NCI-H1694 (cell line): Measurements from ENCODE around the gene TFF1.
A peak's percentile ranks its signal among the peaks of the same experiment; 100 is the strongest.
"Not testable (repeated sequence)": the region's sequence is repeated elsewhere in the genome, so short reads cannot be mapped to it uniquely, and the experiment has no call there.

Experiments used
- DNase-seq: peaks from one replicate; lab custom pipeline; 2025; lab: John Stamatoyannopoulos, UW

Gene TFF1

DNA sequence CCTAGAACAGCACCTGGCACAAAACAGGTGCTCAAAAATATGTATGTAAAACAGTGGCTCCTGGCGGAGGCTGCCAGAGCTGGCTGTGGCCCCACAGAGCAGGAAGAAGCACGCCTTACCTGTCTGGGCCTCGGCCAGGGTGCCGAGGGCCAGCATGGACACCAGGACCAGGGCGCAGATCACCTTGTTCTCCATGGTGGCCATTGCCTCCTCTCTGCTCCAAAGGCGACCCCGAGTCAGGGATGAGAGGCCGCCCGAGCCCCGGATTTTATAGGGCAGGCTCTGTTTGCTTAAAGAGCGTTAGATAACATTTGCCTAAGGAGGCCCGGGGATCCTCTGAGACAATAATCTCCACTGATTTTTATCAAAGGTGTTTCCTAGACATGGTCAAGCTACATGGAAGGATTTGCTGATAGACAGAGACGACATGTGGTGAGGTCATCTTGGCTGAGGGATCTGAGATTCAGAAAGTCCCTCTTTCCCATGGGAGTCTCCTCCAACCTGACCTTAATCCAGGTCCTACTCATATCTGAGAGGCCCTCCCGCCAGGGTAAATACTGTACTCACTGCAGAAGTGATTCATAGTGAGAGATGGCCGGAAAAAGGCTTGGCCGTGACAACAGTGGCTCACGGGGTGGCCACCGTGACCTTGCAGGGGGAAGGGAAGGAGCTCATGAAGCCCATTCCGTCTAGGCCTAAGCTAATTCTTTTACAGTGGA, at the start of gene TFF1:
Gene TFF1 (minus strand): TSS at position 244 of the 719 bp plus-strand sequence. CDS start 40 bp downstream, at position 204.
- no peak for DNase-seq

DNA sequence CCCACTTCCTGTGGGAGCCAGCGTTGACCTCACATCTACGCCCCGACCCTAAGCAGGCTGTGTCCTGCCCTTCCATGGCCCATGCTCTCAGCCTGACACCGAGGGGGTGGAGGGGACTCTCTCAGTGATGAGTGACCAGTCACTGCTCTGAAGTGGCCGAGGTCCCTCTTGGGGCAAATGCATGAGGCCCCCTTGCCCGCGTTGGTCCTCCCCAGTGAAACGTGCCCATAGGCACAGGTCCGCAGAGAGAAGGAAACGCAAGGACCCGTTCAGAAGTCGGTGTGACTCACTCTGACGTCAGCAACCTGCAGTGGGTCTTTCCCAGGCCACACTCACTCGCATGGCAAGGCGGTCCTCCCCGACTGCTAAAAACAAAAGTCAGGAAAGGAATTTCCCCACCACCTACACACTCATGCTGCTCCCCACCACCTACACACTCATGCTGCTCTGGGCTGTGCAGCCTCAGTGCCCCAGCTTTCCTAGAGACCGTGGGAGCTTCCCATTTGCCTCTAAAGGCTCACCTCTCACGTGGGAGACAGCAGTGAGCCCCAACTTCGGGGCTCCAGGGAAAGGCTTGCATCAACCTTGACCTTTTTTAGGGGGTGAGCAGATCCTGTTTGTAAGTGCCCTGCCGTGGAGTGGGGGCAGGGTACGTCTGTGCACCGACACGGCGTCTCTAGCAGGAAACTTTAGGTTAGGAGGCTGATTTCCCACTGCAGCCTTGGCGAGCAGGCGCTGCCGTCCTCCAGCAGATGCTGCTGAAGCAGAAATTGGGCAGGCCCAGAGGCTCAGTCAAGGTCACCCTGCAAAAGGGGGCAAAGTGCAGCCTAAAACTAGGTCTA, 48.8 kb upstream of the TFF1 start:
- no peak for DNase-seq

DNA sequence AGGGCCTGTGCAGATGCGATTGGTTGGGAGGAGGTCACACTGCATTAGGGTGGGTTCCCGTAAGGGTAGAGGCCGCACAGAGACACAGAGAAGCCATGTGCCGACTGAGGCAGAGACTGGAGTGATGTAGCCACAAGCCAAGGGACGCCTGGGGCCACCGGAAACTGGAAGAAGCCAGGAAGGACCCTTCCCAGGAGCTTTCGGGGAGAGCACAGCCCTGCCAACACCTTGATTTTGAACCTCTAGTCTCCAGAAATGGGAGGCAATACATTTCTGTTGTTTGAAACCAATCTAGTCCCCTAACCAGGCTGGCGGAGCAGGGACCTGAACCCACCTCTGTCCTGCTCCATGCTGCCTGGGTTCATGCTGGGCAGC, 48.2 kb upstream of the TFF1 start:
- DNase-seq = no peak

DNA sequence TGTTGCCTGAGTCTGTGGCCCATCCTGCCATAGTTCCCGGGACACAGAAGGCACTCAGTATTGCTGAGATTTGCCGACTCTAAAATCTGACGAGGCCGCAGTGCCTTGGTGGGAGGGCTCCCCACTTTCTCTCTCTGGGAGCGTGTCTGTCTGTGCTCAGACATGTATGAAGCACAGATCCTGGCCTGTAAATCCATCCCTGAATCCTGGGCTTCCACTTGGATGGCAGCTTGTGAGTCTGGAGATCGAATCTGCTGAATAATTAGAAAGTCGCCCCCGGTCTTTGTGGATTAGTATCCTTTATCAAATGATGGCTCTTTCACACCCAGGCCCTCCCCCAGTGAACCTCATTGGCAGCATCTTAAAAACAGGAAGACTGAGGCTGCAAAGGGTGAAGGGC, 47.7 kb upstream of the TFF1 start:
- DNase-seq = no peak

DNA sequence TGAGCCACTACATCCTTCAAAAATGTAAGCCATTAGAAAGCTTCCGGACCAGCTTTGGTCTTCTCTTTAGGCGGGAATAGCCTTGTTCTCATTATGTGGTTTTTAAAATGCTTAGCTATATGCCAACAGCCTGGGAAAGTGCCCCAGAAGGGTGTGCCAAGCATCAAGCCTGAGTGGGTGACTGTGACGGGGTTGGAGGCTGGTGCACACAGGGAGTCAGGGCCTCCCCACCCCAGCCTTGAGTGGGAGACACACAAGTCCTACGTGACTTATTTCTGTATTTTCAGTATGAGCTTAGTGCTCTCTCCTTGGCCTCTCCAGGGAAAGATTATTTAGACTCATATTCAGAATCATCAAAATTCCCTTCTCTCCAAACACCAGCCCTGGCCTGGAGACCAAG, 47.2 kb upstream of the TFF1 start:
- DNase-seq = no peak

DNA sequence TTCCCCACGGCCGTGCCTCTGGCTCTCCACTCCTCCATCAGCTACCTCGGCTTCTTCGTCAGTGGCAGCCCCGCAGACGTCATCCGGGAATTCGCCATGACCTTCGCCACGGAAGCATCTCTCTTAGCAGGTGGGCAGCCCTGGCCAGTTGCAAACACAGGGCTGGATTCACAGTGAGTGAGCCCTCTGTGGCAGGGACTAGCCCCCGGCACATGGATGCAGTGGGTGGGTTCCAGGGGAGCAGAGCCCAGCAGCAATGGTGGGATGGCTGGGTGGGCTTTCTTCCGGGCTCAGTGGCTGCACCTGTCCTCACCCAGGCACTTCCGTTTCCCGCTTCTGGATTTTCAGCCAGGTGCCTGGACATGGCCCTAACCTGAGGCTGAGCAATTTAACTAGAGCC, 46.8 kb upstream of the TFF1 start:
- no peak for DNase-seq

DNA sequence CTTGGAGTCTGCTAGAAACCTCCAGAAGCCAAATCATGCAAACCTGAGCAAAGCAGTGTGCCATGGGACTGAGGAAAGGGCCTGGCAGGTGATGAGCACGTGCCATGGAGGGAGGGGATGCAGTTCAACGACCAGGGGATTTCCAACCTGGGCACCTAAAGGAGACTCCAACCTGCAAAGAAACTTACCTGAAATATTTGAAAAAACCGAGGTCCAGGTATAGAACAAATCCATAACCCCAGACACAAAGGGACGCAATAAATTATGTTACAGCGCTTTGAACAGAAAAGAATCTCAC, 46.2 kb upstream of the TFF1 start:
- DNase-seq = no peak

DNA sequence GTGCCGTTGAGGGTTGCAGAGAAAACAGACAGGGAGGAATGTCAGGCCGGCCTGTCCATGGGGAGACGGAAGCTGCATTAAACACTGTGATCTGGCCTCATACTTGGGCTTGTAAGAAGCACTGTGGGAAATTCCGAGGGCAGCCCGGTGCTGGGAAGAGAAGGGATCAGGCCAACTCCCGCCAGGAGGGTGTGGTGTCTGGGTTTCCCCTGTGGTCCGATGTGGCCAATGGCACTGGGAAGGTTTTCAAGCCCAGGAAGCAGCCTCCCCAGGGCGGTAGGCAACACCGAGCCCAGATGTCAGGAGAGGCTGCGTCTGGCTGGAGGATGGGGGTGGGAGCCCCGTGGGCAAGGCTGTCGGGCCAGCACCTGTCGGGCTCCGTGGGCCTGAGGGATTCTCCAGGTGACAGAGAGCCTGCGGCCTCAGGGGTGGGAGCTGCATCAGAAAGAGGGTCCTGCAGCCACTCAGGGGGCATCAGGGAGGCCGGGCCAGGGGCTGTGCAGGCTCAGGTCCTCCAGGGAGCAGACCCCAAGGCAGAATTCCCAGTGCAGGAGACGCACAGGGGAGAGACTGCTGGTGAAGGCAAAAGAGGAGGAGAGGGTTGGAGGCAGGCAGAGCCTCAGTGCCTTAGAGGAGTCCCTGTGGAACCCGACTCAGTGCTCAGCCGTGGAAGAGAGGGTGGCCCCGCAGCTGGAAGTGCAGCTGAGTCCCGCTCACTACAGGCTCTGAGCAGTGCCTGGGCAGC, 45.7 kb upstream of the TFF1 start:
- DNase-seq = no peak

DNA sequence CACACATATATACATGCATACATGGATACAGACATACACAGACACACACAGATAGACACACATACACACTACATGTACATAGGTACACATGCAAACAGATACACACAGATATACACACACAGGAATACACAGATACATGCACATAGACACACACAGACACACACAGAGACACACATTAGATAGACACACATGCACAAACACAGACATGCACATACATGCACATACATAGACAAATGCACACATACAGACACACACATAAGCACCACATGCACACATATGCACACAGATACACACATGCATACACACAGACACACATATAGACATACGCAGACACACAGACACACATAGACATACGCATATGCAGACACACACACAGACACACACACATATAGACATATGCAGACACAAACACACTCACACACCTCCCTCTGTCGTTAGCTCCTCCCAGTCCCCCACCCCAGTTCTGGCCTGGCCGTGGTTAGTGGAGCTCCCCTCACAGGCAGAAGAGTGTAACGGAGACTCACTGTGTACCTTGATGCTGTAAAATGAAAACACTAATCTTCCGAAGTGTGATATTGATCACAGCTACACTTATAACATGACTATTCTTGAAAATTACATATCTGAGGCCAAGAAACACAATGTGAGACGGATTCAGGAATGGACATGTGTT, 45.0 kb upstream of the TFF1 start:
- DNase-seq = peak; percentile 12

DNA sequence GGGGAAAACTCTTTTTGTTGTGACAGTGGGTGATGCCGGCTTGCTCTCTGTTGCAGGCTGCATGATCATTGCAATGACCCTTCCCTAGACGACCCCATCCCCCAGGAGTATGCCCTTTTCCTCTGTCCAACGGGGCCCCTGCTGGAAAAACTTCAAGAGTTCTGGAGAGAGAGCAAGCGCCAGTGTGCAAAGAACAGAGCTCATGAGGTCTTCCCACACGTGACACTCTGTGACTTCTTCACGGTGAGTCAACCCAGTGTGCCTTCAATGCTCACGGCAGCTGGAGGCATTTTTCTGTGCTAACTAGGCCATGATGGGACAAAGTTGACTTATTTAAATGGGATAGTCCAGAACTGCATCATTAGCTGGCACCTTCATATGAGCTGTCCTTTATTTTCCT, 43.0 kb upstream of the TFF1 start:
- no peak for DNase-seq

DNA sequence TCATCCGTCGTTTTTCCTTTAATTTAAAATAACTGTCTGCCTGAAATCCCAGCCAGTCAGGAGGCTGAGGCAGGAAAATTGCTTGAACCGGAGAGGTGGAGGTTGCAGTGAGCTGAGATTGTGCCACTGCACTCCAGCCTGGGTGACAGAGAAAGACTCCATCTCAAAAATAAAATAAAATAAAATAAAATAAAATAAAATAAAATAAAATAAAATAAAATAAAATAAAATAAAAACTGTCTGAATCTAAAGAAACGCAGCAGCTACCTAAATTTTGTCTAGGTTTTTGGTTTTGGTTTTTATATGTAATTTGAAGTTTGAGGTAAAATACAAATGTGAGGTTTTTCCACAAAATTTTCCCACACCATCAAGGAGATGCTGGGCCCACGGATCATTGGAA, 42.4 kb upstream of the TFF1 start:
- not testable (repeated sequence) for DNase-seq

DNA sequence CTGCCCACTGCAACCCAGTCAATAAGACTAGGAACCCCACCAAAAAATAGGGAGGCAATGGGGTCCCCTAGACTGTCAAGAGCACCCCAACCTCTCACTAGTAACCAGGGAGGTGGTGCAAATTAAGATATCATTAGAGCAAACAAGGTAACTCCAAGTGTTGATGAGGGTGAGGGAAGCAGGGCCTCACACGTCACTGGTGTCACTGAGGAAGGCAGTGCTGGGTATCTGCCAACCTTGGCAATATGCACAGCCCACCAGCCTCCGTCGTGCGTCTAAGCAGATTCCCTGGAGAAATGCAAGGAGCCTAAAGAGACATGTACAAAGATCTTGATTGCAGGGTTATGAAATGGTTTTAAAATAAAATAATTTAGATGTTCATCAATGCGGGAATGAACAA, 41.1 kb upstream of the TFF1 start:
- DNase-seq = no peak

DNA sequence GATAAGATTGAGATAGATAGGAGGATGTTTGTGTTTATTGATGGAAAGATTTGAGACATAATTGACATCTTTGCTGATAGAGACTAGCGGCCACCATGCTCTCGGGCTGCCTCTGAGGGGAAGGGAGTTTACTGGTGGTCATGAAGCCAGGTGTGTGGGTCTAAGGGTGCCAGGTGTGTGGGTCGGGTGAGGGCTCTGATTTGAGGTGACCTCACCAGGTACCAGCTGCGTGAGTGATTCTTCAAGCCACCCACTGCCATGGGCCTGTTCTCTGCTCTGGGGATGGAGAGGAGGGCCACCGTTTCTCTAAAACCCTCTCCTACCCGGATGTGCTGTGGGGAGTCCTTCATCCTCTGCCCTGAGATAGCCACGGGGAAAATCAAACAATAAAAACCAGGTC, 40.5 kb upstream of the TFF1 start:
- DNase-seq = no peak

DNA sequence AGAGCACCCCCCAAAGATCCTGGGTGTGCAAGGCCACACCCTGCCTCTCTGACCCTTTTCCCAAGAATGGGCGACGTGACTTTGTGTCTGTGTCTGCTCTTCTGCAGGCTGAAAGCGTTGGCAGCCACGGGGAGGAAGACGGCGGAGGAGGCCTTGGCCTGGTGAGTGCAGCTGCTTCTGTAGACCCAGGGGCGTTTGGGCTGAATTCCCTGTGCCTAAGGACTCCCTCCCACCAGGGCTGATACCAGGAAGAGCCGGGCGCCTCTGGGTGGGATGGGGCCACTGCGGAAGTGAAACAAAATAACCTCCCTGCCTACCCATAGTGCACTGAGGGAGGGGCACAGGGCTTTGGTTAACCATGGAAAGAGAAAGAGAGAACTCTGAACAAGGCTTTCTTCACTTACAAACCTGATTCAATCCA, 39.9 kb upstream of the TFF1 start:
- DNase-seq = no peak

DNA sequence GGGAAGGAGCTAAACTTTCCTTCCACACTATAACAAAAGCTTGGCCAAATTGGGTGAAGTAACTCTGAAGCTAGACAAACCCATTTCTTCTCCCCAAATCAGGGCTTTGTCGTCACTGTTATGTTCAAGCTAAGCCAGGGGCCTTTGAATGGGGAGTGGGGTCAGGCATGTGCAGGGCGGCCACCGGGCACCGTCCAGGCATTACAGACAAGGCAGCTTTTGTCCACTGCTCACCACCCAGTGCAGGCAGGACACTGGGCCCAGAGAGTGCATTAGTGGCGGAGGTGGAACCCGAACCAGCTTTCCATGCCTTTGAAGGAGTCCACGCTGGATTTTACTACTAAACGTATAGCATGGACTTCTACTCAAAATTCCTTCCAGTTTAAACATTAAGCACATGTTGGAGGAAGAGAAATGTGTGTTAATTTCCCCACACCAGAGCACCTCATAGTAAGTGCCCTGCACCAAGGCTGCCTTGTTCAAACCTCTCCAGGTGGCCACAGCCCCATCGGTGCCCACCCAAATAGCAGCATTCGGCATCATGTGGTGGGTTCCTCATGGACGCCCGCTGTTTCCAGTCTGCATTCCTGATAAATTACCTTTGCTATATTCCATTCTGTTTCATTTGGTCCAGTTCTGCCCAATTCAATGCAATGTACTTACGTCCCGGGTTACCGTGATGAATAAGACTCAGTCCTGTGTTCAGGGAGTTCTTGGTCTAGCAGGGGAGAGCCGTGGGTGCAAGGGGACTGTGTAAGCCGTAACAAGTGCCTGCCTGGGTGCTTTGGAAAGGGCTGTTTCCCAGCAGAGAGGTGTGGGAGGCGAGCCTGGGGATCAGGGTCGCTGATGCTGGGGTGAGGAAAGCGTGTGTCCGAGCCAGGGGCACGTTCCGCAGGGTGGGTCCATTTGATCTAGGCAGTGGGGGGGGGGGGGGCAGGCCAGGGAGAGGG, 39.0 kb upstream of the TFF1 start:
- DNase-seq = no peak

DNA sequence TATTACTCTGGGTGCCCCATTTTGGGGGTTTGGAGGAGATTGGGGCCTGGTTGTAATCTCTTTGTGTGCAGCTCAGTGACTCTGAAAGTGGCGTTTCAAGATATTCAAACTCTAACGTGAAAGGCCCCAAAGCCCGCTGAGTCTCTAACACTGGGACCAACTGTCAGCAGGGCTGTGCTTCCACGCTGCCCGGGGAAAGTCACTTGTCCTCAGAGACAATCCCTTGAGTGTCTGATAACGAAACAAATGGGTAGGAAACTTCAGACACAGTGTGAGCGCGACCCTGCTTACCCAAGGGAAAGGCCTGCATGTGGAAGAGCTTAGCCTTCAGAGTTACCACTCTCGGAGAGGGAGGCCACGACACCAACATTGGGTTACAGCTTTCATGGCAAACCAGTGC, 38.2 kb upstream of the TFF1 start:
- no peak for DNase-seq

DNA sequence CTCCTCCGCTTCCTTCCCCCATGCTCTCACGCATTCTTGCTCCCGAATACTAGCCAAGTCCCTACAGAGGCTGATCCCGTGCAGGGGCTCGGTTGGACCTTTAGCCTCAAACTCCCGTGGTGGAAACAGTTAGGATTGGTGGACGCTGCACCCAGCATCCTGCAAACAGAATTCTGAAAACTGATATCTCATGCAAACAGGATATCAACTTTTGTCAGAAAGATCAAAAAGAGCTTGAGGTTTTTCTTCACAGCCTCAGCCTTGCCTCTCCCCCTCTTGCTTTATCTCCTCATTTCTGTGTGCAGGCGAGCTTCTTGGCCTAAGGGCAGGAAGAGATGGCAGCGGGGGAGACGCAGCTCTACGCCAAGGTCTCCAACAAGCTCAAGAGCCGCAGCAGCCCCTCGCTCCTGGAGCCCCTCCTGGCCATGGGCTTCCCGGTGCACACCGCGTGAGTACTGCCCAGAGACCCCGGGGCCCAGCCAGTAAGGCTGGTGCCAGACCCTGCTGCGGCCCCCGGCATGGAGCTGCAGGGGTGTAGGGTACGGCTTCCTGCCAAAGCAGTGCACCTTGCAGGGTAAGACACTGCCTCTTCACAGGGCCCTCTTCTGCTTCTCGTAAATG, 37.4 kb upstream of the TFF1 start, which contains the start of gene UBASH3A:
Gene UBASH3A (plus strand): TSS at position 292 of the 621 bp plus-strand sequence. CDS start 44 bp downstream, at position 336.
- DNase-seq = no peak

DNA sequence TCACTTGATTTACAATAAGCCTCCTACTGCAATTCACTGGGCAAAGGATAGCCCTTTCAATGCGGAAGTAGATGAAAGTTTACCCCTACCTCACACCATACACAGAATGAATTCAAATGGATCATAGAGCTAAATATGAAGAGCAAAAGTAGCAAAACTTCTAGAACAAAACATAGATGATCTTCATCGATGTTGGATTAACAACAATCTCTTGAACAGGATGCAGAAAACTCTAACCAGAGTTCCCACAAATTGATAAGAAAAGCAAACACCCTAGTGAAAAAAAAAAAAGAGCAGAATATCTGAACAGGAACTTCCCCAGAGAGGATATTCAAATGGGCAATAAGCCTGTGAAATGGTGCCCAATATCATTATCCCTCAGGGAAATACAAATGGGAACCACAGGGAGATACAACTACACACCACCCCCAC, 35.5 kb upstream of the TFF1 start:
- no peak for DNase-seq

DNA sequence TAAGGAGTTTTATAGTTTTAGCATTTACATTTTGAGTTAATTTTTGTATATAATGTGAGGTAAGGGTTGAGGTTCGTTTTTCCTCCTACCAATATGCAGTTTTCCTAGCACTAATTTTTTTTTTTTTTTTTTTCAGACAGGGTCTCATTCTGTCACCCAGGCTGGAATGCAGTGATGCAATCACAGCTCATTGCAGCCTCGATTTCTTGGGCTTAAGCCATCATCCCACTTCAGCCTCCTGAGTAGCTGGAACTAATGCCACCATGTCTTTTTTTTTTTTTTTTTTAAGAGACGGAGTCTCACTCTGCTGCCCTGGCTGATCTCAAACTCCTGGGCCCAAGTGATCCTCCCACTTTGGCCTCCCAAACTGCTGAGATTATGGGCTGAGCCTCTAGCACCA, 34.8 kb upstream of the TFF1 start:
- DNase-seq = no peak

DNA sequence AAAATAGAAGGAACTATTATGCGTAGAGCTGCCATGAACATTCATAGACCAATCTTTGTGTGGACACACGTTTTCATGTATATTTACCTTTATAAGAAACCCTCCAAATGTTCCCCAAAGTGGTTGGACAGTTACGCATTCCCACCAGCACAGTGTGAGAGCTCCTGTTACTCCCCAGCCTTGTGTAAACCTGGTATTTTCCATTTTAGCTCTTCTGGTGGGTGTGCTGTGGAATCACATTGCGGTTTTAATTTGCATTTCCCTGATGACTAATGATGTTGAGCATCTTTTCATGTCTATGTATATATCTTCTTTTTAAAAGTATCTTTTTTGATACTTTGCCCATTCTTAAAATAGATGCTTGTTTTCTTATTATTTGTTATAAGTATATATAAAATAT, 34.2 kb upstream of the TFF1 start:
- DNase-seq = no peak
